Stimulated activated CD8-positive, alpha-beta memory T cell treated with anti-CD3 and anti-CD28 coated beads, Interleukin-7, amount 100 ng/mL, for 1 hour (primary cell): ENCODE data around the gene EFS.
"Not testable (repeated sequence)": the region's sequence is repeated elsewhere in the genome, so short reads cannot be mapped to it uniquely, and the experiment has no call there.

Source experiments
- DNase-seq, 2 donors: peaks; one replicate each; pipeline ENCODE4 v3.0.0-alpha.2; 2020; ENCODE audit warnings: low read depth in 2 of 2

The EFS gene

DNA sequence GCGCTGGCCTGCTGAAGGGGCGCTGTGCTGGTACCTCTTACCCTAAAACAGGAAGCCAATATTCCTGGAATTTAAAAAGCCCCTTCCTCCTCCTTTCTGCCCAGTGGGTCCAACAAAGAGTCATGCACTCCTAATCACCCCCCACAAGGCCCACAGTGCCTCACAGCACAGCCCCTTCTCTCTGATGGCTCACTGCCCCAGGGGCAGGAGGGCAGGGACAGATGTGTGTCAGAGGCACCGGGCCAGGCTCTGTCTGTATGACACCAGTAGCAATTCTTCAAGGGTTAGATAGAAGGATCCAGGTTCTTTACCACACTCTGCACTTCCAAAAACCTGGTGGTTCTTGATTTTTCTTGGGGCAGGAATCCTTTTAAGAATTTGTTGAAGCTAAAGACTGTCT lies 34.2 kb upstream of the EFS start:
- no peak for DNase-seq

DNA sequence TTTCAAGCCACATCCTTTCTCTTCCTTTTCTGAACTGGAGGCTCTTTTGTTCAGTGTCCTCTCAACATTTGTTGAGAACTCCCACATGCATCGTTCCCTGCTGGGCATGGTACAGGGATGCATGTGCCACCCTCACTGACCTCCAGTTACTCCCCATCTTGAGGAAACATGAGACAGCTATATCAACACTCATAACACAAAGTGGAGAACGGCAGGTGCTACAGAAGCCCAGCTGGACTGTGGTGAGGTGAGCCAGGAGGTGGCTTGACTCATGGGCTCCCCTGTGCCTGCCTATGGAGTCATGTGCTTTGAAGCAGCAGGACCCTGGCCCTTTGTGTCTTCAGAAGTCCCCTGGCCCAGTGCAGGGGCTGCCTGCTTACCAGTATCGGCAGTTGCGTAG lies 33.4 kb upstream of the EFS start:
- no peak for DNase-seq

DNA sequence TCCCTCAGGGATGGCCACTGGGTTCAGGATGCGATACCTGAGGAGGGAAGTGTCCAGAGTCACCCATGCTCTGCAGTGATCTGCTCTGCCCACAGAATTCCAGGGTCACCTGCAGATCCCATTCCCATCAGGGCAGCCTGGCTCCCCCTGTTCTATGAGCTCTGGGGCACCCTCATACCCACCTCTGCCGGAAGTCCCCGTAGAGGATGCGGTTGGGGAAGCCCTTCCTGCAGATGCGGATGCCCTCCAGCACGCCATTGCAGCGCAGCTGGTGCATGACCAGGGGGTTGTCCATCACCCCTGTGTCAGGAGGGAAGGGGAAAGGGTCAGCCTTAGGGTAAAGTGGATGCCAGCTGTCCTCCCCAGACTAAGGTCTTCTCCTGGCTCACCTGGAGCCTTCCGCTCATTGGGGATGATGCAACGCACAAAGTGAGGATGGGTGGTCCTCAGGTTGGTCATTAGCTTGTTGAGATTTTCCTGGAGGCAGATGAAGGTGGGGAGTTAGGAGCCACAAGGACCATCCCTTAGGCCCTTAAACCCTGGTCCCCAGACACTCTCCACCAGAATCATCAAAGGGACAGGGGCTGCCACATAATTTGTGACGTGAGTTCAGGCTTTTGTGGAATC lies 31.9 kb upstream of the EFS start:
- DNase-seq = no peak

DNA sequence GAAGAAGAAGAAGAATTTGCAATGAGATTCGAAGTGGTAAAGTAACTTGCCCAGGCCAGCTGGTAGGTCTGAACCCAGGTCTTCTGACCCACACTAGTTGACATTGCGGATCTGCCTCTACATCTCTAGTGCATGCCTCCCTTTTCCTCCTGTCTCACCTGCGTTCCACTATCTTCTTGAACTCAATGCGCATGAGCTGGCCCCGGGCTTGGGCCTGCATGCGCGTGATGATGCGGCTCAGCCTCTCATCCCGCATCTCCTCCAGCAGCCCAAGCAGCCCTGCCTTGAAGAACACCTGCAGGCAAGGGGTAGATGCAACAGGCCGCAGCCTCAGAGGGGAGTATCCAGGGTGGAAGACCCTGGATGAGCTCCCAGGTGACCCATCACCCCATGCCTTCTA lies 31.2 kb upstream of the EFS start:
- no peak for DNase-seq

DNA sequence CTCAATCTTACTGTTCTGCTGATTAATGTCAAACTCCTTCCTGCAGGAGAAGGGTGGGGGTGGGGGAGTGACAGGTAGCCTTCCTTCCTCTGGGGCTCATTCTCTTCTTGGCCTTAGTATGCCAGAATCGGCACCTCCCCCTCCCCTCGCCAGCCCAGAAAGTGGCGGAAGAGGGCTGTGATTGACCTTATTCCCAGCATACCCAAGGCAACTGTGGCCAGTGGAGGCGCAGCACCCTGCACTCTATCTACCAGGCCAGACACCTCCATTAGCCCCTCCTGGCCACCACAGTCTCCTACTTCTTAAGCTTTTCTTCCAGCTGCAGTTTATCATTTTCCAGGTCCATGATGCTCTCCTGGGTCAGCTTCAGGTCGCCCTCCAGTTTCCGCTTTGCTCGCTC lies 27.6 kb upstream of the EFS start:
- DNase-seq = no peak

DNA sequence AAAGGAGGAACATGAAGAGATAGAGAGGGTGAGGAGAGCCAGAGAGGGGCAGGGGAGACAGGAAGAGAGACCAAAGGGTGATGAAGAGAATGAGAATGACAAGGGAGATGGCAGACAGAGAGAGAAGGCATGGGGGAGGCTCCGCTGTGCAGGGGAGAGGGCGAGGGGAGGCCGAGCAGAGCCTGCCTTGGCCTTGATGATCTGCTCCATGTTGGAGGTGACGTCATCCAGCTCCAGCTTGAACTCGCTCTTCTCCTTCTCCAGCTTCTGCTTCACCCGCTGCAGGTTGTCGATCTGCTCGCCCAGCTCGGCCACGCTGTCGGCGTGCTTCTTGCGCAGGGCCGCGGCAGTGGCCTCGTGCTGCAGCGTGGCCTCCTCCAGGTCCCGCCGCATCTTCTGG lies 24.9 kb upstream of the EFS start:
- DNase-seq = not testable (repeated sequence)

DNA sequence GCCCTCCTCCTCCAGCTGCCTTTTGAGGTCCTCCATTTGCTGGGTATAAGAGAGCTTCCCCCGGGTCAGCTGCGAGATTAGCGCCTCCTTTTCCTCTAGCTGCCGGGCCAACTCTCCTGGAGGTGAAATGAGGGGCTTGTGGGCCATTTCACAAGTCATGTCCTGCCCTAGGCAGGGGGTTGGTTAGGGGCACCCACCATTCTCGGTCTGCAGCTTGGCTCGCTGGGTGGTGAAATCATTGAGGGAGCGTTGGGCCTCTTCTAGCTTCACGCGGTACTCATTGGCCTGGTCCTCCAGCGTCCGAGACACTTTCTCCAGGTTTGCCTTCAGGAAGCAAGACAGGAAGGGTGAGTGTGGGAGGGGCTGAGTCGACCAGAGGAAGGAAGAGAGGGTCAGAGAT lies 24.4 kb upstream of the EFS start:
- DNase-seq = no peak

DNA sequence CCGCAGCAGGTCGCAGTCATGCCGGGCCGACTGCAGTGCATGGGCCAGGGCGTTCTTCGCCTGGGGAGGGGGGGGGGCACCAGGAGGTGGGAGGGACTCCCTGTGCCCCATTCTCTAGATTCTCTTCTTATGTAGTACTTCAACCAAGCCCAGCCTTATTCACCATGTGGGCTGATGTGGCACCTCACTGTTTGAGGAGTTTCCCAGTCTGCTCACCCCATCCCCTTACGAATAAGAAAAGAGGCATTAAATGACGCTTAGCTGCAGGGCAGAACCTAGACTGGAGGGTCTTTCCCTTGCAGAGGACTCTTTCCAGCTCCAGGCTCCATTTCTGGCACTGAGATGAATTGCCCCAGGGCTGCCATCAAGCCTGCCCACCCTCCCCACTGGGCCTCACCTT lies 24.0 kb upstream of the EFS start:
- DNase-seq = no peak

DNA sequence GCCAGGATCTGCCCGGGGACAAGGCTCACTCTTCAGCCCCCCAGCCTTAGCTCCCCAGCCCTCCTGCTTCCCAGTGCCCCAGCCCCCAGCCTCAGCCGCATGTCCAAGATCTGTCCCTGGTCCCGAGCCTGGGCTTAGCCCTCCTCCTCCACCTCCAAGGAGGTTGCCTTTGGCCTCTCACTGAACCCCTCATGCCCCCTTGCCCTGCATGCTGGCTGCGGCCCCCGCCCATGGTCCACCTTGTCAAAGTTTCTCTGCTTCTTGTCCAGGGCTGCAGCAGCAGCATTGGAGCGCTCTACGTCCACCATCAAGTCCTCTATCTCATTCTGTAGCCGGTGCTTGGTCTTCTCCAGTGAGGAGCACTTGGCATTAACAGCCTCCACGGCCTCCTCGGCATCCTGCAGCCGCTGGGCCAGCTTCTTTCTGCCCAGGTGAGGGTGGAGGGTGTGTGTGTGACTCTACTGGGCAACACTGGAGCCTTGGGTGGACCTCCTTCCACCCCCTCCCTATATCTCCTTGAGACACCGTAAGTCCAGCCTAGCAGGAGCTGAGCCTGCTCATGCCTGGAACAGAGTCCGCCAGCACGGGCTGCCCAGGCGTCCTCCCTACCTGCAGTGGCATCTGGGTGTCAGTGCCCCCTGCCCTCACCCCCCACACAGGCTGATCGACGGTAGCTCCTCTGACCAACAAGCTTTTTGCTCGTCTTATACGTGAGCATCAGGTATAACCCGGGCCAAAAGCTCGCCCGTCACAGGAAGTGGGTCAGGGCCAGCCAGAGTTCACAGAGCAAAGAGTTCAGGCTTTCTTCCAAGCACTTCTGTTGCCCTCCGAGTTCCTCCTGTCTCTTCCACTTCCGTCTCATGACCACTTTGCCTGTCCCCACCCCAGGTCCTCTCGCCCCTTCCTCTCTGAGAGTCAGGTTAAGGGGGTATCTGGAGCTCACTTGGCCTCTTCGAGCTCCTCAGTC lies 23.2 kb upstream of the EFS start:
- DNase-seq = no peak

DNA sequence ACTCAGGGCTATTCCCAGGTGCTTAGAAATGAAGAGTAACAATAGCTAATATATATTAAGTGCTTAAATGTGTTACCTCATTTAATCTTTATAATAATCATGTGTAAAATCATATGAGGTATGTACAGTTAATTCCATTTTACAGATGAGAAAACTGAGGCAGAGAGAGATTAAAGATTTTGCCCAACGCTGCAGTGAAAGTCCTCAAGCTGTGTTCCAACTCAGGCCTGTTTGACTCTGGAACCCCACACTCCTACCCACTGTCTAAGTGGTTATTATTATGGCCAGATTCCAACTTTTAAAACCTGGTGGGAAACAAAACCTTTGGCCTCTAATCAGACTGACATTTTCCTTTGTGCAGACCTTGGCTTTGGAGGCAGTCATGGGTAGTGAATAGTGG lies 22.0 kb upstream of the EFS start:
- no peak for DNase-seq

DNA sequence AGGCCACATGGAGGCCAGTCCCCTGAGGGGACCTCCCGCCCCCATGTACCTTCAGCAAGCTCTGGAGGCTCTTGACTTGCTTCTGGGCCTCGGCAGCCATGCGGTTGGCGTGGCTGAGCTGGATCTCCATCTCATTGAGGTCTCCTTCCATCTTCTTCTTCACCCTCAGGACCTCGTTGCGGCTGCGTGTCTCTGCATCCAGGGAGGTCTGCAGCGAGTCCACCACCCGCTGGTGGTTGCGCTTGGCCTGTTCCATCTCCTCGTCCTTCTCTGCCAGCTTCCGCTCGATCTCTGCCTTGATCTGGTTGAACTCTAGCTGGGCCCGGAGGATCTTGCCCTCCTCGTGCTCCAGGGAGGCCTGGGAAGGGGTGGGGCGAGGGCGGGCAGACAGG lies 21.3 kb upstream of the EFS start:
- DNase-seq = not testable (repeated sequence)

DNA sequence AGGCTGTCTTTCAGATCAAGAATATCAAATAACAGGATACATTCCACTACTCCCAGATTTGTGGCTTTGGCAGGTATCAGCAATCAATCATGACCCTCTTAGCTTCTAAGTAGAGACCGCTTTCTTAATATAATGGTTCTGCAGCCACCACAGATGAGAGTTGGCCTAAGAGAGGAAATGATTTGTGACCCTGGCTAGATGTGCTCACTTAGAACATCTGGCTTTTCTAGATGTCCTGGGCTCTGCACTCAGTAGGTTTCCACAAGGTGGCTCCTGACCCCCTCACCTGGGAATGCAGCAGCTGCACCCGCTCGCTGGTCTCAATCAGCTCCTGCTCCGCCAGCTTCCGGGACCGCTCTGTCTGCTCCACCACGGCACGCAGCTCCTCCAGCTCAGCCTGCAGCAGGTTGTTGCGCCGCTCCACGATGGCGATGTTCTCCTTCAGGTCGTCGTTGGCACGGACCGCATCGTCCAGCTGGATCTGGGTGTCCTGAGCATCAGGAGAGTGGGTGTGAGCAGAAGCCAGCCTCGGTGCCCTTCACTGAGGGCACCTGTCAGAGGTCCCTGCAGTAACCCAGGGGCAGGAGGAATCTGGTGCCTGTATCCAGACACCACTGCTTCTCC lies 20.8 kb upstream of the EFS start:
- no peak for DNase-seq

DNA sequence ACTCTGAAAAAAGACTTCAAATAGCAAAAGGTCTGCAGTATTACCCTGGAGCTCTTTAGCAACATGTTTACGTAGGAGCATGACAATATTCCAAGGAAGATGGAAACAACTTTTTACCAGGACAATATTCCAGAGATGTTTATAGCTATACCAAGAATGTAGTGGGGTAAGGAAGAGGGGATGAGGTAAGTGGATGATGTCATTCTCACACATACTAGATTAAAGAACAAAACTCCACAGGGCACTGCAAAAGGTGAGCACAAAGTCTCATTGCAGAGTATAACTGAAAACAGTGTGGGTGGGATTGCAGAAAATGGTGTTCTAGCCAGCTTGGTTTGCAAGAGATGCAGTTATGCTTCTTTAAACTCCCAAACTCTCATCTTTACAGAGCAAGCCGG lies 20.3 kb upstream of the EFS start:
- DNase-seq = no peak

DNA sequence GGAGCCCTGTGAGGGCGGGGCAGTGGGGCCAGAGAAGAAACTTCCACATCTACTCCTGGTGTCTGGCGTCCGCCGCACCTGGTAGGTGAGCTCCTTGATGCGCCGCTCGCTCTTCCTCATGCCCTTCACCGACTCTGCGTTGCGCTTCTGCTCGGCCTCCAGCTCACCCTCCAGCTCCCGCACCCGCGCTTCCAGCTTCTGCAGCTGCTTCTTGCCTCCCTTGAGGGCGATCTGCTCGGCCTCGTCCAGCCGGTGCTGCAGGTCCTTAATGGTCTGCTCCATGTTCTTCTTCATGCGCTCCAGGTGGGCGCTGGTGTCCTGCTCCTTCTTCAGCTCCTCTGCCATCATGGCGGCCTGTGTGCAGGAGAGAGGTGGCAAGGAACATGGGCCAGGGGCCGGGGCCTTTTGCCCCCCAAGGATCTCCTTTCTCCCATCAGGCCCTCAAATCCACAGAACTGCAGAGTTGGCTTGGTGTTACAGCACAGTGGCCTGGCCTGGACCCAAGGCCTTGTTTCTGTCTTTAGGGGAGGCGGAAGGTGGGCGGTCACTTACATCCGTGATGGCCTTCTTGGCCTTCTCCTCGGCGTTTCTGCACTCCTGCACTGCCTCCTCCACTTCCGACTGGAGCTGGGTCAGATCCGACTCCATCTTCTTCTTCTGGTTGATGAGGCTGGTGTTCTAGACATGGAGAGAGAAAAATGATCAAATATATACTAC lies 19.6 kb upstream of the EFS start:
- no peak for DNase-seq

DNA sequence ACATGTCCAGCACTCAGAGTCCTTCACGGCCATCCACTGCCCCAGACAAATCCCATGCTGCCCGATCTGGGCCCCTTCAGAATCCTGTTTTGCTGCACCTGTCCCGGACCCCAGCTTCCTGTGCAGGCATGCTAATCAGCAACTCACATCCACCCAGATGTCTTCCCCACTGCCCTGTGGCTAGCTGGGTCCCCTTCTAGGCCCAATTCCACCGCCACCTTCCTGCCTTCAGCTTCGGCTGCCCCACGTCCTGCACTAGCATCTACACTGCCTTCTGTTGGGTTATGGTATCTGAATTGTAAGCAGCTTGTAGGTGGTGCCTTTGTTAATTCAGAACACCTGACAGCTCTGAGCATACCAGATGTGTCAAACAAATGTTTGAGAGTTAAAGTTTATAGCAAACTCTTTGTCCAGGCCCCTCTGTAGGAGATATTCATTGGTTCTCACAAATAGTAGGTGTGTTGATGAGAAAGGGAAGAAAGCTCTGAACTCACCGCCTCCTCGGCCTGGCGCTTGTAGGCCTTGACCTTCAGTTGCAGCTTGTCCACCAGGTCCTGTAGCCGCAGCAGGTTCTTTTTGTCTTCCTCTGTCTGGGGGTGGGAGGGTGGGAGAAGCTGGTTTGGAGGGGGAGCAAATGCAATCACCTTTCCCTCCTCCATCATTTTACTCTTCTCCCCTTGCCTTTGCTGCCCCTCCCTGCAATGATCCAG lies 17.9 kb upstream of the EFS start:
- no peak for DNase-seq

DNA sequence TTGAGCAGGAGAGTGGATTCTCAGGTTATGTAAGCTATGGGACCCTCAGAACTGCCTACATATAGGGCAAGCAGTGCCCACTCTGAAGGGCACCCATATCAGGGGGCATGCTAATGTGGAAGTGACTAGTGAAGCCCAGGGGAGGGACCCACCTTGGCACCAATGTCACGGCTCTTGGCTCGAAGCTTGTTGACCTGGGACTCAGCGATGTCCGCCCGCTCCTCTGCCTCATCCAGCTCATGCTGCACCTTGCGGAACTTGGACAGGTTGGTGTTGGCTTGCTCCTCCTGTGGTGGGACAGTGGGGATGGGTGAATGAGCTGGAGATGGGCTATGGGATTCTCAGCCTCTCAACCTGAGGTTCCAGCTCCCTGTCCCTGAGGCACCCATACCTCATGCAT lies 17.3 kb upstream of the EFS start:
- no peak for DNase-seq

DNA sequence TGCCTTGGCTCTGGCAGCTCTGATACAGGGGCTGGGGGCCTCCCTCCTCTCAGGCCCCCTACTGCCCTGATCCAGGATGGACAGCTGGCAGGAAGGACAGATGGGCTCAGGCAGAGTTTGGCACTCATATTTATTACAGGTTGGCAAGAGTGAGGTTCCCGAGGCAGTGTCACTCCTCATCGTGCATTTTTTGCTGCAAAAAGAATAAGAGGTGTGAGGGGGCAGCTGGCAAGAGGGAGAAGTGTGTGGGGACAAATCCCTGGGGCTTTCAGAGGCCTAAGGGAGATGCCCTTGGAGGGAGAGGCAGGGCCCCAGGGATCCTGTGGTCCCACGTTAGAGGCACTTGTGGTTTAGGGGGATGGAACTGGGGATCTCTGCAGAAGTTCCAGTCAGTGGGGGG lies 16.9 kb upstream of the EFS start:
- DNase-seq = no peak

DNA sequence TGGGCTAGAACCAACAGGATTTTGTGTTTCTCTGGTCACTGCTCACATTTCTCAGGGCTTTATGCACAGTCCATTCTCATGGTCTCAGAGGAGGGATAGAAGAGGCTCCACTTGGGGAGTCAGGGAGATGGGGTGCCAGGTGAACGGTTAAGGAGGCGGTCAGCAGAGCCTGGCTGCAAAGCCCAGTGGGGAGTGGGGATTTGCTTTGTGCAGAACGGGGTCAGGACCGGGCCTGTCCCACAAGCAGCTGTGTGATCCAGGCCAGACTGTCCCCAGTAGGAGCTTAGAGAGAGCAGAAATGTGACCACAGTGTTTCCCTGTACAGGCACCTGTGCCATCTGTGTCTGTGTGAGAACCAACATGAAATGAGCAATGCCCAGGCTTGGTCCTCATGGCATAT lies 16.0 kb upstream of the EFS start:
- DNase-seq = no peak

DNA sequence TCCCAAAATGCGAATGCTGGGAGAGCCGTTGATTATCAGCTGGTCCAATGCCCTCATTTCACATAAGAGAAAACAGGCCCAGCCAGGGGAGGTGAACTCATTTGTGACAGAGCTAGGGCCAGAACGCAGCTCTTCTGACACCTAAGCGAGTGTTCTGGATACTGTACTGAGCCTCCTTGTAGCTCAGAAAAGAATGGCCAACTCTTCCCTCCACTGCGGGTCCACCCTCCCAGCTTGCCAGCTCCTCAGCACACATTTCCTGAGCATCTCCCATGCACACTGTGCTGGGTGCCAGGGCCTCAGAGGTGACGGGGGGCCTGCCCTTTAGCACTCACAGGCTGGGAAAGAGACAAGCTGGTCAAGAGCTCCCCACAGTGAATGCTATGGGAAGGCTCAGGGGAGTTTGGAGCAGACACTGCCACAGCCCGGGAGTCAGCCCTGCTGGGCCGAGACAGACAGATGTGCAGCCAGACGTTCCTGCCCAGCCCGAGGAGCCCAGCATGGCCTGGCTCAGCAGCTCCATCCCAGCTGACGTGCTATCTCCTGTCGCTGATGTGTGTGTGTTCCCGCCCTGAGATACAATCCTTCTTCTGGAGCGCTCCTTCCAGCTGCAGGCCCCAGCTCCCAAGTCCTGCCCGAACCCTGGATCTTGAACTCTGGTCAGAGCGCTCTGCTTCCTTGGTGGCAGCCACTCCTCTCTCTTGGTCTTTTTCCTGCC lies 15.4 kb upstream of the EFS start:
- DNase-seq = no peak

DNA sequence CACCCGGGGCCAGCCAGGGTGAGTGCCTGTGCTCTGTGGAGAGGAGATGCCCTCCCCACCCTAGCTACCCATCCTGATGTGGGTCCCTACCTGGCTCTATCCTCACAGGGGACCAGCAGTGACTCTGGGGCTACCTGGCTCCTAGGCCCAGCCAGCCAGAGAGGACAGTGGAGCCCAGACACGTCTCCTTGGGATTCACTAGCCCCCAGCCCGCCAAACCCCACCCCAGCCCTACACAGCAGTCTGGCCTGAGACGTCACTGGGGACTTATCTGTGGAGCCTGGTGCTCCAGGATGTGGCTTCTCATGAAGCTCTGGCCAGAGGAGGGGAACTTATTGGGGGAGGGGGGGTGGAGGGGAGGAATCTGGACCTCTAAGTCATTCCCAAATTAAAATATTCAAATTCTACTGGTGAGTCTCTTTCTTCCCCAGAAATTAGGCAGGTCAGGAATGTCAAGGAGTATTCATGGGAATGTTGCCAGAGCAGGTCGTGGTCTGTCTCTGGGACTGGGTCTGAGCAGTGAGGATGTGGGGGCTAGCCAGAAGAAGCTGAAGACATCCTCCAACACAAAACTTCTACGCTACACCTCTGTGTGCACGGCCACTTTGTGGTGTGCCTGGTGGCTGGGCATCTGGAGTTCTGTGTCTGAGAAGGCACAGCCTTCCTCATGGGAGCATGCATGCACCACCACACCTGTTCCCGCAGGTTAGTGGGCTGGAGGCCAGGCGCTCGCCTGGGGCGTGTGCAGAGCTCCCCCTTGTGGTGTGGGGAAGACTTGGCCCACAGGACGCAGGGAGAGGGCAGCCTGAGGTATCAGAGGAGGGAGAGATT lies 14.6 kb upstream of the EFS start:
- peak; percentile 20 to 37 for DNase-seq
